WERI-Rb-1 (cell line): ENCODE measurements around the gene SPPL2C.

Source experiments
- DNase-seq: peaks from one replicate; pipeline ENCODE4 v3.0.0-alpha.2; 2020
- H3K27ac ChIP-seq: fragments of 250-450 bp; sonication (Bioruptor Pico); 2 replicates; pipeline ENCODE4 v1.5.1; 2020; ENCODE audit warnings: mild to moderate bottlenecking, moderate library complexity
- H3K27me3 ChIP-seq: fragments of 250-450 bp; sonication (Bioruptor Pico); 2 replicates; pipeline ENCODE4 v1.5.1; 2021; ENCODE audit warnings: mild to moderate bottlenecking, low read depth, moderate library complexity; ENCODE audit not compliant: insufficient read depth, severe bottlenecking
- H3K36me3 ChIP-seq: fragments of 250-450 bp; sonication (Bioruptor Pico); 2 replicates; pipeline ENCODE4 v1.5.1; 2020; ENCODE audit warnings: mild to moderate bottlenecking, moderate library complexity
- H3K4me3 ChIP-seq: 2 replicates; pipeline ENCODE4 v1.5.1; 2011; ENCODE audit warnings: low read depth, mild to moderate bottlenecking, control low read depth, low read length
- H3K9me3 ChIP-seq: fragments of 250-450 bp; sonication (Bioruptor Pico); 2 replicates; pipeline ENCODE4 v1.5.1; 2021; ENCODE audit warnings: mild to moderate bottlenecking, moderate library complexity; ENCODE audit not compliant: severe bottlenecking
- TF ChIP-seq, protein P1 (sequence below): IDR thresholded peaks from 2 replicates; pipeline ENCODE4 v1.5.1; 2011; ENCODE audit warnings: low read depth, mild to moderate bottlenecking, control low read depth, inconsistent platforms, low read length

The SPPL2C gene

GRCh38 chr17:45848868-45849535 lies 4.3 kb downstream of the SPPL2C start:
- Histone ChIP-seq H3K9me3 (no peaks in the 10 kb centered on the region), H3K27ac (peak overlapping the region; percentile 60), H3K36me3 (no peaks in the 10 kb centered on the region), H3K27me3 (no peaks in the 10 kb centered on the region), H3K4me3 (no peak overlapping the region)
- DNase-seq = peak; percentile 79
- TF ChIP-seq, protein P1, sequence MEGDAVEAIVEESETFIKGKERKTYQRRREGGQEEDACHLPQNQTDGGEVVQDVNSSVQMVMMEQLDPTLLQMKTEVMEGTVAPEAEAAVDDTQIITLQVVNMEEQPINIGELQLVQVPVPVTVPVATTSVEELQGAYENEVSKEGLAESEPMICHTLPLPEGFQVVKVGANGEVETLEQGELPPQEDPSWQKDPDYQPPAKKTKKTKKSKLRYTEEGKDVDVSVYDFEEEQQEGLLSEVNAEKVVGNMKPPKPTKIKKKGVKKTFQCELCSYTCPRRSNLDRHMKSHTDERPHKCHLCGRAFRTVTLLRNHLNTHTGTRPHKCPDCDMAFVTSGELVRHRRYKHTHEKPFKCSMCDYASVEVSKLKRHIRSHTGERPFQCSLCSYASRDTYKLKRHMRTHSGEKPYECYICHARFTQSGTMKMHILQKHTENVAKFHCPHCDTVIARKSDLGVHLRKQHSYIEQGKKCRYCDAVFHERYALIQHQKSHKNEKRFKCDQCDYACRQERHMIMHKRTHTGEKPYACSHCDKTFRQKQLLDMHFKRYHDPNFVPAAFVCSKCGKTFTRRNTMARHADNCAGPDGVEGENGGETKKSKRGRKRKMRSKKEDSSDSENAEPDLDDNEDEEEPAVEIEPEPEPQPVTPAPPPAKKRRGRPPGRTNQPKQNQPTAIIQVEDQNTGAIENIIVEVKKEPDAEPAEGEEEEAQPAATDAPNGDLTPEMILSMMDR = no peak

DNA sequence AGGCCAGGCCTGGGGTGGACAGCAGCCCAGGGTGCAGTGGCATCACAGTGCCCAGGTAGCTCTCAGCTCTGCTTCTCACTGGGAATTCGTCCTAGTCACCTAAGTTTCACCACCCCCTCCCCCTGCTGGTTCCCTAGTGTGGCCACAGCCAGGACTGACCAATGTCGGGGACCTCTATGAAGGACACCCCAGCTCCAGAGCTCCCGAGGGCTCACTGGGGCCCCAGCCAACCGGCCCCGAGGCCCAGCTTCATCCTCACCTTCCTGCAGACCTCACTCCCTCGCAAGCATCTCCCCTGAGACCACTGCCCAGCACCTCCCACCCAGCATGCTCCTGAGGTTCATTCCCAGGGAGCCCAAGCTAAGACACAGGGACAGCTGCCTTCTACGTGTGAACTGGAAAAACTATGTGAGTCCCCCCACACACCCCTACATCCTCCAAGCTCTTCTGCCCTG lies 4.9 kb downstream of the SPPL2C start:
- Histone ChIP-seq H3K4me3 (no peak overlapping the region), H3K9me3 (no peaks in the 10 kb centered on the region), H3K27me3 (no peaks in the 10 kb centered on the region), H3K27ac (peak overlapping the region; percentile 60), H3K36me3 (no peaks in the 10 kb centered on the region)
- TF ChIP-seq, protein P1 = peak; percentile 33; the same call in 1 of the 2 replicates
- DNase-seq = no peak

- H3K9me3 ChIP-seq = peaks cover 2% of the 10 kb centered on the region
- no peak for DNase-seq
- H3K36me3 ChIP-seq = no peaks in the 10 kb centered on the region
Measured at GRCh38 chr17:45850011-45850410, 5.3 kb downstream of the SPPL2C start.

DNA sequence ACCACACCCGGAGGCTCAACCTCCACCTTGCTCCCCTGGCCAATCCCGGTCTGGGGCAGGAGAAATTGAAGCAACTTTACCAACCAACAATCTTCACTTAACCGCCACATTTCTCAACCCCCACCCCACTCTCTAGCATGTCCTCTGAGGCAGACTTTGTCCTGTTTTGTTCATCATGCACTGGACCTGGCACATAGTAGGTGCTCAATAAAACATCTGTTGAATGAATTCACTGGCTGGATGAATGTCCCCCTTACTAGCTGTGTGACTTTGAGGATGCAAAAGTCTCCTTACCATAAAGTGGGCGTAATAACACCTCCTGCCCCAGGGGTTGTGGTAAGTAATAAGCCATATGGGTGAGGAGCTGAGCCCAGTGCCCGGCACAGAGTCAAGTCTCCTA lies 5.8 kb downstream of the SPPL2C start:
- Histone ChIP-seq H3K27ac (no peak overlapping the region), H3K27me3 (no peaks in the 10 kb centered on the region), H3K36me3 (no peaks in the 10 kb centered on the region), H3K9me3 (peaks cover 5% of the 10 kb centered on the region), H3K4me3 (no peak overlapping the region)
- no peak for DNase-seq
- TF ChIP-seq, protein P1 = no peak

More at GRCh38 chr17:45850011-45850410, 5.3 kb downstream of the SPPL2C start:
- no peaks in the 10 kb centered on the region for H3K27me3 ChIP-seq
- TF ChIP-seq, protein P1 = no peak
- no peak overlapping the region for H3K4me3 ChIP-seq
- no peak overlapping the region for H3K27ac ChIP-seq

DNA sequence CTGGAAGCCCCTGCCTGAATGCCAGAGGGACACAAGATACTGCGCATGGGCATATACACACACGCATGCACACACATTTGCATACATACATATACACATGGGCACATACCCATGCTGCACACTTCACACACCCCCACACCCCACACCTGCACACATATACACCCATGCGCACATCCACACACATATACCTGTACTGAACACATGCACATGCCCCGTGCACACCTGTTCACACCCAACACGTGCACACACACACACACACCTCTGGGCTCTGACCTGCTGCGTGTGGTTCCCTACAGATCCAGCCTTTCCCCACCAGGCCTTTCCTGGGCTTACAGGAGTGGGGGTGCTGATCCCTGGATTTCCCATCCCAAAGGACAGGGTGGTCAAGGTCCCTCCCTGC lies 6.3 kb downstream of the SPPL2C start:
- no peaks in the 10 kb centered on the region for H3K36me3 ChIP-seq
- no peaks in the 10 kb centered on the region for H3K27me3 ChIP-seq
- H3K27ac ChIP-seq = no peak overlapping the region
- no peak overlapping the region for H3K4me3 ChIP-seq
- DNase-seq = no peak
- TF ChIP-seq, protein P1 = no peak
- H3K9me3 ChIP-seq = peaks cover 7% of the 10 kb centered on the region

GRCh38 chr17:45851464-45851863 lies 6.8 kb downstream of the SPPL2C start:
- DNase-seq = no peak
- Histone ChIP-seq H3K36me3 (no peaks in the 10 kb centered on the region), H3K27ac (peak overlapping the region; percentile 22; the same call in 1 of the 2 replicates), H3K9me3 (peaks cover 8% of the 10 kb centered on the region), H3K4me3 (no peak overlapping the region), H3K27me3 (no peaks in the 10 kb centered on the region)
- TF ChIP-seq, protein P1 = no peak
